OCI-LY3 (cell line): Measurements from ENCODE around the gene CASS4.

Source experiments
- H2AFZ ChIP-seq: fragments of 200-600, 300-600 bp; shearing (Covaris generic); 2 replicates; pipeline ENCODE4 v1.6.0; 2014; ENCODE audit warnings: antibody characterized with exemption, low read depth, low read length
- H3K27ac ChIP-seq: fragments of 200-600, 300-600 bp; sonication (generic); 2 replicates; pipeline ENCODE4 v1.5.1; 2014; ENCODE audit warnings: mild to moderate bottlenecking, low read length, moderate library complexity, mixed read lengths
- H3K27me3 ChIP-seq: fragments of 200-600, 300-600 bp; sonication (generic); 2 replicates; pipeline ENCODE4 v1.6.1; 2014; ENCODE audit warnings: low read depth, low read length, mixed read lengths
- H3K36me3 ChIP-seq: fragments of 200-600, 300-600 bp; sonication (generic); replicated peaks from 2 replicates; pipeline ENCODE3; 2014; ENCODE audit warnings: low read depth, low read length, mixed read lengths
- H3K4me1 ChIP-seq: fragments of 300-600, 200-600 bp; sonication (generic); 2 replicates; pipeline ENCODE4 v1.6.1; 2014; ENCODE audit warnings: low read length, mixed read lengths
- H3K4me2 ChIP-seq: fragments of 200-600, 300-600 bp; sonication (generic); 2 replicates; pipeline ENCODE4 v1.6.1; 2014; ENCODE audit warnings: low read length, mixed read lengths
- H3K4me3 ChIP-seq: fragments of 300-600, 200-600 bp; sonication (generic); 2 replicates; pipeline ENCODE4 v1.5.1; 2014; ENCODE audit warnings: antibody characterized with exemption, mild to moderate bottlenecking, low read length, moderate library complexity
- H3K79me2 ChIP-seq: fragments of 300-600, 200-600 bp; shearing (Covaris generic); 2 replicates; pipeline ENCODE4 v1.6.1; 2014; ENCODE audit warnings: mild to moderate bottlenecking, low read length, mixed read lengths
- H3K9ac ChIP-seq: fragments of 300-600, 200-600 bp; shearing (Covaris generic); 2 replicates; pipeline ENCODE4 v1.6.0; 2014; ENCODE audit warnings: mild to moderate bottlenecking, low read length, moderate library complexity
- H3K9me3 ChIP-seq: fragments of 200-600, 300-600 bp; shearing (Covaris generic); 2 replicates; pipeline ENCODE4 v1.6.1; 2014; ENCODE audit warnings: low read length, mixed read lengths; ENCODE audit not compliant: insufficient read depth
- H4K20me1 ChIP-seq: fragments of 200-600, 300-600 bp; sonication (generic); 2 replicates; pipeline ENCODE4 v1.6.1; 2016; ENCODE audit warnings: low read length, mixed read lengths; ENCODE audit not compliant: insufficient read depth
- CTCF ChIP-seq: fragments of 200-600, 300-600 bp; sonication (generic); IDR thresholded peaks from 2 replicates; pipeline ENCODE4 v1.5.1; 2014; ENCODE audit warnings: antibody characterized with exemption, low read length, low read depth
- EZH2phosphoT487 ChIP-seq: fragments of 200-600 bp; shearing (Covaris generic); IDR thresholded peaks from 2 replicates; pipeline ENCODE4 v1.6.1; 2018; ENCODE audit warnings: antibody characterized with exemption, mixed run types, low read depth

CASS4 gene

GRCh38 chr20:56442389-56443365 is 30.6 kb downstream of the CASS4 start:
- Histone ChIP-seq H3K27me3 (no peaks in the 10 kb centered on the region), H2AFZ (no peak overlapping the region), H3K9ac (no peak overlapping the region)

GRCh38 chr20:56443654-56444540 is 31.8 kb downstream of the CASS4 start:
- Histone ChIP-seq H4K20me1 (no peaks in the 10 kb centered on the region), H2AFZ (no peak overlapping the region), H3K9ac (no peak overlapping the region), H3K9me3 (no peaks in the 10 kb centered on the region), H3K4me2 (no peak overlapping the region), H3K27ac (no peak overlapping the region), H3K79me2 (no peaks in the 10 kb centered on the region), H3K36me3 (no peaks in the 10 kb centered on the region), H3K4me1 (peaks cover 45% of the 10 kb centered on the region), H3K27me3 (no peaks in the 10 kb centered on the region), H3K4me3 (no peak overlapping the region)
- TF ChIP-seq CTCF = no peak
- TF ChIP-seq EZH2phosphoT487 = no peak

More at GRCh38 chr20:56442389-56443365, 30.6 kb downstream of the CASS4 start:
- no peaks in the 10 kb centered on the region for H3K9me3 ChIP-seq
- H3K4me2 ChIP-seq = no peak overlapping the region
- no peak overlapping the region for H3K27ac ChIP-seq
- H3K79me2 ChIP-seq = no peaks in the 10 kb centered on the region
- peaks cover 35% of the 10 kb centered on the region for H3K4me1 ChIP-seq
- no peaks in the 10 kb centered on the region for H3K36me3 ChIP-seq
- no peaks in the 10 kb centered on the region for H4K20me1 ChIP-seq
- H3K4me3 ChIP-seq = no peak overlapping the region
- TF ChIP-seq EZH2phosphoT487 = no peak
- no peak for TF ChIP-seq CTCF

- Histone ChIP-seq H2AFZ (no peak overlapping the region), H3K4me1 (peaks cover 40% of the 10 kb centered on the region), H3K9me3 (no peaks in the 10 kb centered on the region), H3K4me2 (no peak overlapping the region), H3K27me3 (no peaks in the 10 kb centered on the region), H3K9ac (no peak overlapping the region), H3K36me3 (no peaks in the 10 kb centered on the region), H4K20me1 (no peaks in the 10 kb centered on the region), H3K79me2 (no peaks in the 10 kb centered on the region), H3K27ac (no peak overlapping the region), H3K4me3 (no peak overlapping the region)
- TF ChIP-seq EZH2phosphoT487 (no peak), CTCF (no peak)
Measured at GRCh38 chr20:56445130-56445529, 33.1 kb downstream of the CASS4 start.

- Histone ChIP-seq H2AFZ (no peak overlapping the region), H4K20me1 (no peaks in the 10 kb centered on the region)
- TF ChIP-seq EZH2phosphoT487 (no peak), CTCF (no peak)
Measured at GRCh38 chr20:56445540-56445939, 33.5 kb downstream of the CASS4 start.

More at GRCh38 chr20:56445540-56445939, 33.5 kb downstream of the CASS4 start:
- no peaks in the 10 kb centered on the region for H3K27me3 ChIP-seq
- H3K79me2 ChIP-seq = no peaks in the 10 kb centered on the region
- no peaks in the 10 kb centered on the region for H3K9me3 ChIP-seq
- H3K27ac ChIP-seq = no peak overlapping the region
- no peak overlapping the region for H3K4me3 ChIP-seq
- peaks cover 36% of the 10 kb centered on the region for H3K4me1 ChIP-seq
- no peaks in the 10 kb centered on the region for H3K36me3 ChIP-seq
- no peak overlapping the region for H3K4me2 ChIP-seq
- no peak overlapping the region for H3K9ac ChIP-seq
